Measurements from ENCODE around the gene RGS2. TPM values are rescaled to one million over a fixed set of nuclear protein-coding genes. Genes with fewer than 3 reads are reported as not detected.

Gene RGS2, protein sequence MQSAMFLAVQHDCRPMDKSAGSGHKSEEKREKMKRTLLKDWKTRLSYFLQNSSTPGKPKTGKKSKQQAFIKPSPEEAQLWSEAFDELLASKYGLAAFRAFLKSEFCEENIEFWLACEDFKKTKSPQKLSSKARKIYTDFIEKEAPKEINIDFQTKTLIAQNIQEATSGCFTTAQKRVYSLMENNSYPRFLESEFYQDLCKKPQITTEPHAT
- total RNA-seq (156 TPM), polyA plus RNA-seq (10 to 100 TPM; 19.7 to 45.6 (median 26.4) TPM)

DNA sequence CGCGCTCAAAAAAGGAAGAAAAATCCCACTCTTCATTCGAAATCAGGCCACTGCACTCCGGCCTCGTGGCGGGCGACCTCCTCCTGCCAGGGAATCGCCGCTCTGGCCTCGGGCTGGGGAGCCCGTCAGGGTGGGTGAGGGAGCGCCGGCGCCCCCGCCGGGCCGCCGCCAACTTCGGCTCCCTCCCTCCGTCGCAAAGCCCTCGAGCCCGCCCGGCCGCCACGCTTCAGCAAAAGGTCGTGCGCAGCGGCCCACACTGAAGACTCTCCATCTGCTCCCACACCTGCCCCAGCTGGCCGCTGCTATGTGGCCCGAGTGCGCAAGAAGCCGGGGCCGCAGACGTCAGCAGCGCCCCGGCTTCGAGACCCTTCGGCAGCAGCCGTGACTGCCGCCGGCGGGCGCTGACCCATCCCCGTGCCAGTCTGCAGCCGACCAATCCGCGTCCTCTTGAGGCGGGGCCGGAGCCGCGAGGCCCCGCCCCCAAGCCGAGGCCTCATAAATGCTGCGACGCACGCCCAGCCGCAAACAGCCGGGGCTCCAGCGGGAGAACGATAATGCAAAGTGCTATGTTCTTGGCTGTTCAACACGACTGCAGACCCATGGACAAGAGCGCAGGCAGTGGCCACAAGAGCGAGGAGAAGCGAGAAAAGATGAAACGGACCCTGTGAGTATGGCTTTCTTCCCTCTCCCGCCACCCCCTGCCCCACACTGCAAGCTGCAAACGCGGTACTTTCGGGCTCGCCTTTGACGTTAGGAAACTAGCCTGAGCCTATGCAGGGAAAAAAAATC, at the start of gene RGS2:
Gene RGS2, plus strand, starts transcription at position 522 of the 789 bp plus-strand sequence. Its CDS starts 33 bp downstream, at position 555.
- Histone ChIP-seq H3K9me3 (ENCODE audit: control insufficient read depth in 2 of 2, low read length in 2 of 2) (no peaks in the 10 kb centered on the region), H3K36me3 (ENCODE audit: control insufficient read depth, insufficient read depth, low read length) (peaks cover 10% of the 10 kb centered on the region), H3K4me1 (ENCODE audit: control insufficient read depth, insufficient read depth, low read length, poor library complexity, severe bottlenecking) (peaks cover 30% of the 10 kb centered on the region), H3K27ac (ENCODE audit: insufficient read depth, low read length, poor library complexity, severe bottlenecking) (peak within 1 kb of the TSS; percentile 78), H3K27me3 (ENCODE audit: control insufficient read depth, insufficient read depth, low read length) (no peaks in the 10 kb centered on the region), H3K4me3 (ENCODE audit: low read depth, low read length) (peak within 1 kb of the TSS; percentile 87)
- Mint-ChIP-seq H3K4me1 (peaks cover 23 to 38% (median 33%) of the 10 kb centered on the region in 4 donors), H3K36me3 (no peaks in the 10 kb centered on the region), H3K27me3 (no peaks in the 10 kb centered on the region), H3K4me3 (peak within 1 kb of the TSS; percentile 97 to 99 (median 98)), H3K9me3 (no peaks in the 10 kb centered on the region), H3K27ac (peak within 1 kb of the TSS; percentile 90 to 97 (median 94))
- ATAC-seq (ENCODE audit: low read depth in 2 of 2) (peak; percentile 90 to 93), DNase-seq (peak; percentile 85 to 93 (median 89))

DNA sequence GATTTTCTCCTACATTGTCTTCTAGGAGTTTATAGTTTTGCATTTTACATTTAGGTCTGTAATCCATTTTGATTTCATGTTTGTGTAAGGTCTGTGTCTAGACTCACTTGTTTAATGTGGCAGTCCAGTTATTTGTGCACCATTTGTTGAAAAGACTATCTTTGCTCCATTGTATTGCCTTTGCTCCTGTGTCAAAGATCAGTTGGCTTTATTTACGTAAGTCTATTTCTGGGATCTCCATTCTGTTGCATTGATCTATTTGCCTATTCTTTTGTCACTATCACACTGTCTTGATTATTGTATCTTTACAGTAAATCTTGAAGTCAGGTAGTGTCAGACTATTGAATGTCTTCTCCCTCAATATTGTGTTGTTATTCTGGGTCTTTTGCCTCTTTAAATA, 49.7 kb upstream of the RGS2 start:
- Histone ChIP-seq H3K27me3 (ENCODE audit: control insufficient read depth, insufficient read depth, low read length) (no peaks in the 10 kb centered on the region), H3K27ac (ENCODE audit: insufficient read depth, low read length, poor library complexity, severe bottlenecking) (no peak overlapping the region), H3K36me3 (ENCODE audit: control insufficient read depth, insufficient read depth, low read length) (no peaks in the 10 kb centered on the region), H3K9me3 (ENCODE audit: control insufficient read depth in 2 of 2, low read length in 2 of 2) (no peaks in the 10 kb centered on the region), H3K4me3 (ENCODE audit: low read depth, low read length) (no peak overlapping the region), H3K4me1 (ENCODE audit: control insufficient read depth, insufficient read depth, low read length, poor library complexity, severe bottlenecking) (no peaks in the 10 kb centered on the region)
- H3K36me3 Mint-ChIP-seq, result no peaks in the 10 kb centered on the region
- H3K9me3 Mint-ChIP-seq, result peaks cover 0 to 5% (median 0%) of the 10 kb centered on the region in 7 donors
- no peaks in the 10 kb centered on the region for H3K4me1 Mint-ChIP-seq
- H3K4me3 Mint-ChIP-seq, result no peak overlapping the region
- H3K27me3 Mint-ChIP-seq, result peaks cover 11% of the 10 kb centered on the region
- no peak overlapping the region for H3K27ac Mint-ChIP-seq
- ATAC-seq (ENCODE audit: low read depth in 2 of 2), result no peak
- DNase-seq, result no peak

DNA sequence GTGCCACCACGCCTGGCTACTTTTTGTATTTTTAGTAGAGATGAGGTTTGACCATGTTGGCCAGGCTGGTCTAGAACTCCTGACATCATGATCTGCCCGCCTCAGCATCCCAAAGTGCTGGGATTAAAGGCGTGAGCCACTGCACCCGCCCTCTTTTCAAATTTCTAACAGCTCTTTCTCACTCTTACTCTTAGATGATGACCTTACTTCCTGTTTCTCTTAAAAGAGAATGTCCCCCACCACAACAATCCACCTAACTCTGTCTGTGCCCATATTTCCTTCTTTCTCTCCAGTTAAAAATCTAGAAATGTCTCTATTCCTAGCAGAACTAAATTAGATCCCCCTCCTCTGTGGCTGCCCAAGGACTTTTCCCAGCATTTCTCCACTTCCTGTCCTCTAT, 46.6 kb upstream of the RGS2 start:
- ATAC-seq (ENCODE audit: low read depth in 2 of 2), result no peak
- no peak overlapping the region for H3K4me3 Mint-ChIP-seq

GRCh38 chr1:192763243-192763642, 45.6 kb upstream of the RGS2 start:
- no peaks in the 10 kb centered on the region for H3K4me1 ChIP-seq (ENCODE audit: control insufficient read depth, insufficient read depth, low read length, poor library complexity, severe bottlenecking)
- no peak overlapping the region for H3K27ac ChIP-seq (ENCODE audit: insufficient read depth, low read length, poor library complexity, severe bottlenecking)
- no peak overlapping the region for H3K27ac Mint-ChIP-seq
- H3K27me3 Mint-ChIP-seq, result peaks cover 11% of the 10 kb centered on the region
- ATAC-seq (ENCODE audit: low read depth in 2 of 2) (no peak), DNase-seq (no peak)
- no peaks in the 10 kb centered on the region for H3K36me3 Mint-ChIP-seq
- H3K9me3 ChIP-seq (ENCODE audit: control insufficient read depth in 2 of 2, low read length in 2 of 2), result no peaks in the 10 kb centered on the region
- peaks cover 0 to 5% (median 0%) of the 10 kb centered on the region in 7 donors for H3K9me3 Mint-ChIP-seq
- H3K36me3 ChIP-seq (ENCODE audit: control insufficient read depth, insufficient read depth, low read length), result no peaks in the 10 kb centered on the region
- peaks cover 2% of the 10 kb centered on the region for H3K27me3 ChIP-seq (ENCODE audit: control insufficient read depth, insufficient read depth, low read length)
- H3K4me3 Mint-ChIP-seq, result no peak overlapping the region
- H3K4me1 Mint-ChIP-seq, result no peaks in the 10 kb centered on the region
- no peak overlapping the region for H3K4me3 ChIP-seq (ENCODE audit: low read depth, low read length)

More for the DNA sequence above, 46.6 kb upstream of the RGS2 start:
- Histone ChIP-seq H3K27ac (ENCODE audit: insufficient read depth, low read length, poor library complexity, severe bottlenecking) (no peak overlapping the region), H3K4me1 (ENCODE audit: control insufficient read depth, insufficient read depth, low read length, poor library complexity, severe bottlenecking) (no peaks in the 10 kb centered on the region), H3K36me3 (ENCODE audit: control insufficient read depth, insufficient read depth, low read length) (no peaks in the 10 kb centered on the region), H3K9me3 (ENCODE audit: control insufficient read depth in 2 of 2, low read length in 2 of 2) (no peaks in the 10 kb centered on the region), H3K27me3 (ENCODE audit: control insufficient read depth, insufficient read depth, low read length) (no peaks in the 10 kb centered on the region), H3K4me3 (ENCODE audit: low read depth, low read length) (no peak overlapping the region)
- Mint-ChIP-seq H3K27ac (peak overlapping the region in 1 of 3 donors; percentile 64), H3K9me3 (peaks cover 0 to 5% (median 0%) of the 10 kb centered on the region in 7 donors), H3K36me3 (no peaks in the 10 kb centered on the region), H3K4me1 (no peaks in the 10 kb centered on the region), H3K27me3 (peaks cover 6% of the 10 kb centered on the region)
- DNase-seq, result no peak

- Histone ChIP-seq H3K27ac (ENCODE audit: insufficient read depth, low read length, poor library complexity, severe bottlenecking) (no peak overlapping the region), H3K27me3 (ENCODE audit: control insufficient read depth, insufficient read depth, low read length) (peaks cover 3% of the 10 kb centered on the region), H3K9me3 (ENCODE audit: control insufficient read depth in 2 of 2, low read length in 2 of 2) (no peaks in the 10 kb centered on the region), H3K4me3 (ENCODE audit: low read depth, low read length) (no peak overlapping the region), H3K4me1 (ENCODE audit: control insufficient read depth, insufficient read depth, low read length, poor library complexity, severe bottlenecking) (no peaks in the 10 kb centered on the region), H3K36me3 (ENCODE audit: control insufficient read depth, insufficient read depth, low read length) (no peaks in the 10 kb centered on the region)
- H3K9me3 Mint-ChIP-seq, result peaks cover 0 to 5% (median 0%) of the 10 kb centered on the region in 7 donors
- no peaks in the 10 kb centered on the region for H3K36me3 Mint-ChIP-seq
- DNase-seq, result no peak
- H3K27me3 Mint-ChIP-seq, result peaks cover 11% of the 10 kb centered on the region
- no peak overlapping the region for H3K4me3 Mint-ChIP-seq
- H3K27ac Mint-ChIP-seq, result no peak overlapping the region
- H3K4me1 Mint-ChIP-seq, result no peaks in the 10 kb centered on the region
- ATAC-seq (ENCODE audit: low read depth in 2 of 2), result no peak
Measured at GRCh38 chr1:192763756-192764155, 45.1 kb upstream of the RGS2 start.

DNA sequence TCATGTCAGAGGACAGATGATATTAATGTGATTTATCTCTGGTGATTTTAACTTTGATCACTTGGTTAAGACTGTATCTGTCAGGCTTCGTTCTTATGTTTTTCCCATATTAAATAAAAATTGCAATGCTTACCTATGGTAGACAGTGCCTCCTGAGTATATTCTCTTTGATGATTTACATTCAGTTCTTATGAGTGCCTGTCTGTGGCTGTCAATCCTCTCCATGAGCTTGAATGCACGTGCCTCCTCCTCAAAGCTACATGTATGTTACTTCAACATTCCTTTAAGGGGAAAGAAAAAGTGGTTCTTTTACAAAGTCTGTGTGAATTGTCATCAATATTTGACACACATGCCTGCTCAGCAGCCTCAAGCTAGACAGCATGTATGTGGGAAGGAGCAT, 44.2 kb upstream of the RGS2 start:
- Histone ChIP-seq H3K4me1 (ENCODE audit: control insufficient read depth, insufficient read depth, low read length, poor library complexity, severe bottlenecking) (no peaks in the 10 kb centered on the region), H3K27me3 (ENCODE audit: control insufficient read depth, insufficient read depth, low read length) (peaks cover 3% of the 10 kb centered on the region), H3K4me3 (ENCODE audit: low read depth, low read length) (no peak overlapping the region), H3K9me3 (ENCODE audit: control insufficient read depth in 2 of 2, low read length in 2 of 2) (no peaks in the 10 kb centered on the region), H3K36me3 (ENCODE audit: control insufficient read depth, insufficient read depth, low read length) (no peaks in the 10 kb centered on the region), H3K27ac (ENCODE audit: insufficient read depth, low read length, poor library complexity, severe bottlenecking) (no peak overlapping the region)
- ATAC-seq (ENCODE audit: low read depth in 2 of 2) (no peak), DNase-seq (no peak)
- H3K36me3 Mint-ChIP-seq, result no peaks in the 10 kb centered on the region
- H3K27ac Mint-ChIP-seq, result no peak overlapping the region
- peaks cover 0 to 5% (median 0%) of the 10 kb centered on the region in 7 donors for H3K9me3 Mint-ChIP-seq
- no peaks in the 10 kb centered on the region for H3K4me1 Mint-ChIP-seq
- H3K4me3 Mint-ChIP-seq, result no peak overlapping the region
- peaks cover 16% of the 10 kb centered on the region for H3K27me3 Mint-ChIP-seq

GRCh38 chr1:192766009-192766625, 42.7 kb upstream of the RGS2 start:
- Mint-ChIP-seq H3K9me3 (peaks cover 0 to 5% (median 0%) of the 10 kb centered on the region in 7 donors), H3K36me3 (no peaks in the 10 kb centered on the region), H3K27ac (no peak overlapping the region), H3K4me1 (no peaks in the 10 kb centered on the region), H3K4me3 (no peak overlapping the region), H3K27me3 (peaks cover 16% of the 10 kb centered on the region)
- ATAC-seq (ENCODE audit: low read depth in 2 of 2), result no peak
- Histone ChIP-seq H3K9me3 (ENCODE audit: control insufficient read depth in 2 of 2, low read length in 2 of 2) (no peaks in the 10 kb centered on the region), H3K4me1 (ENCODE audit: control insufficient read depth, insufficient read depth, low read length, poor library complexity, severe bottlenecking) (no peaks in the 10 kb centered on the region), H3K27ac (ENCODE audit: insufficient read depth, low read length, poor library complexity, severe bottlenecking) (no peak overlapping the region), H3K27me3 (ENCODE audit: control insufficient read depth, insufficient read depth, low read length) (peaks cover 3% of the 10 kb centered on the region), H3K4me3 (ENCODE audit: low read depth, low read length) (no peak overlapping the region), H3K36me3 (ENCODE audit: control insufficient read depth, insufficient read depth, low read length) (no peaks in the 10 kb centered on the region)
- DNase-seq, result no peak
